Suprapubic skin (tissue), 4 donors: Measurements from ENCODE around the gene COL5A1. TPM values are rescaled to one million over a fixed set of nuclear protein-coding genes. Genes with fewer than 3 reads are reported as not detected.
"Not testable (repeated sequence)": the region's sequence is repeated elsewhere in the genome, so short reads cannot be mapped to it uniquely, and the experiment has no call there.

Experiments
- DNase-seq, 2 donors: peaks; one replicate each; pipeline ENCODE4 v3.0.0-alpha.2; 2019; ENCODE audit warnings: low spot score in 2 of 2
- H3K27ac ChIP-seq: fragments of 200-600 bp; sonication (generic); one replicate; pipeline ENCODE4 v1.5.1; 2019
- H3K27me3 ChIP-seq: fragments of 200-600 bp; sonication (generic); one replicate; pipeline ENCODE4 v1.5.1; 2019
- H3K36me3 ChIP-seq: fragments of 200-600 bp; sonication (generic); one replicate; pipeline ENCODE4 v1.5.1; 2019
- H3K4me1 ChIP-seq: fragments of 200-600 bp; sonication (generic); one replicate; pipeline ENCODE4 v1.5.1; 2019
- H3K4me3 ChIP-seq: fragments of 200-600 bp; sonication (generic); one replicate; pipeline ENCODE4 v1.5.1; 2019; ENCODE audit warnings: mild to moderate bottlenecking
- H3K9me3 ChIP-seq: fragments of 200-600 bp; sonication (generic); one replicate; pipeline ENCODE4 v1.5.1; 2019
- CTCF ChIP-seq, 2 donors: fragments of 200-600 bp in 1 of 2; fragments of 450-650 bp in 1 of 2; sonication (generic) in 1 of 2; IDR thresholded peaks; one replicate each; pipeline ENCODE4 v1.5.1; 2016 to 2019; ENCODE audit warnings: antibody characterized with exemption in 2 of 2, mild to moderate bottlenecking in 1 of 2, moderate library complexity in 1 of 2
- EP300 ChIP-seq: sonication (generic); formaldehyde crosslinking; IDR thresholded peaks from one replicate; pipeline ENCODE4 v1.6.1; 2017; ENCODE audit warnings: antibody characterized with exemption
- POLR2A ChIP-seq, 2 donors: fragments of 450-650 bp; IDR thresholded peaks; one replicate each; pipeline ENCODE4 v1.6.1; 2017; ENCODE audit warnings: antibody characterized with exemption in 2 of 2, mild to moderate bottlenecking in 2 of 2, moderate library complexity in 2 of 2
- POLR2AphosphoS5 ChIP-seq, 3 donors: sonication (generic); formaldehyde crosslinking; IDR thresholded peaks; one replicate each; pipeline ENCODE4 v1.6.1; 2017; ENCODE audit warnings: antibody characterized with exemption in 3 of 3
- WGBS: methylation state at CpG from one replicate; pipeline ENCODE4 v1.1.5; 2018; 5-methylcytosine and 5-hydroxymethylcytosine counted together
- total RNA-seq, 4 donors: library from RNA; depleted of rRNA; stranded (reverse); fragments of >200 nt; gene quantifications; one replicate each; pipeline ENCODE4 v1.1.0, GENCODE V29; 2016

The COL5A1 gene
- total RNA-seq, 4 donors from 2014 or later = 8.6 to 16.5 (median 15.4) TPM

GRCh38 chr9:134663753-134664415, 22.3 kb downstream of the COL5A1 start:
- H3K9me3 ChIP-seq = no peaks in the 10 kb centered on the region
- H3K36me3 ChIP-seq = no peaks in the 10 kb centered on the region
- no peaks in the 10 kb centered on the region for H3K27me3 ChIP-seq
- no peak overlapping the region for H3K27ac ChIP-seq
- H3K4me3 ChIP-seq = no peak overlapping the region
- H3K4me1 ChIP-seq = peaks cover 18% of the 10 kb centered on the region
- 78% methylated on average over 9 of the region's 9 CpGs for WGBS
- no peak for DNase-seq
- TF ChIP-seq EP300 (no peak), CTCF (IDR thresholded peaks at IDR 0.05) (no peak), POLR2A (IDR thresholded peaks at IDR 0.05) (no peak), POLR2AphosphoS5 (IDR thresholded peaks at IDR 0.05) (no peak)

GRCh38 chr9:134664446-134664845, 22.8 kb downstream of the COL5A1 start:
- Histone ChIP-seq H3K4me1 (peaks cover 19% of the 10 kb centered on the region), H3K36me3 (no peaks in the 10 kb centered on the region), H3K4me3 (no peak overlapping the region), H3K9me3 (no peaks in the 10 kb centered on the region), H3K27me3 (no peaks in the 10 kb centered on the region), H3K27ac (no peak overlapping the region)
- TF ChIP-seq CTCF (IDR thresholded peaks at IDR 0.05) (no peak), EP300 (no peak), POLR2A (IDR thresholded peaks at IDR 0.05) (no peak), POLR2AphosphoS5 (IDR thresholded peaks at IDR 0.05) (no peak)
- 90% methylated on average over 5 of the region's 5 CpGs for WGBS
- DNase-seq = no peak

- DNase-seq = no peak
- Histone ChIP-seq H3K27ac (no peak overlapping the region), H3K9me3 (no peaks in the 10 kb centered on the region), H3K36me3 (no peaks in the 10 kb centered on the region), H3K4me1 (peaks cover 26% of the 10 kb centered on the region), H3K27me3 (no peaks in the 10 kb centered on the region), H3K4me3 (no peak overlapping the region)
- WGBS = 72% methylated on average over 2 of the region's 6 CpGs
- TF ChIP-seq POLR2AphosphoS5 (IDR thresholded peaks at IDR 0.05) (no peak), CTCF (IDR thresholded peaks at IDR 0.05) (no peak), EP300 (no peak), POLR2A (IDR thresholded peaks at IDR 0.05) (no peak)
Measured at GRCh38 chr9:134666208-134666607, 24.6 kb downstream of the COL5A1 start.

- 55% methylated on average over 7 of the region's 7 CpGs for WGBS
- TF ChIP-seq POLR2A (IDR thresholded peaks at IDR 0.05) (no peak), CTCF (IDR thresholded peaks at IDR 0.05) (no peak), EP300 (no peak), POLR2AphosphoS5 (IDR thresholded peaks at IDR 0.05) (no peak)
- H3K27me3 ChIP-seq = no peaks in the 10 kb centered on the region
- no peak for DNase-seq
- H3K4me3 ChIP-seq = no peak overlapping the region
- no peak overlapping the region for H3K27ac ChIP-seq
- peaks cover 27% of the 10 kb centered on the region for H3K4me1 ChIP-seq
- no peaks in the 10 kb centered on the region for H3K9me3 ChIP-seq
- H3K36me3 ChIP-seq = no peaks in the 10 kb centered on the region
Measured at GRCh38 chr9:134666831-134667230, 25.2 kb downstream of the COL5A1 start.

GRCh38 chr9:134668977-134669376, 27.4 kb downstream of the COL5A1 start:
- peaks cover 24% of the 10 kb centered on the region for H3K4me1 ChIP-seq
- H3K27me3 ChIP-seq, H3K4me3 ChIP-seq, DNase-seq, H3K9me3 ChIP-seq, H3K36me3 ChIP-seq, H3K27ac ChIP-seq: not testable (repeated sequence)
